H1 (cell line): ENCODE measurements around the gene EXT2. TPM values are rescaled to one million over a fixed set of nuclear protein-coding genes. Genes with fewer than 3 reads are reported as not detected.

ENCODE experiments used
- CTCF ChIA-PET: fragments of 300-600 bp; sonication (Branson Sonifier 250); formaldehyde crosslinking; loops from one replicate; lab custom pipeline; 2021; ENCODE audit not compliant: partially characterized antibody; lab: Charles Lee
- POLR2A ChIA-PET: fragments of 300-600 bp; sonication (Branson Sonifier 250); formaldehyde crosslinking; loops from one replicate; lab custom pipeline; 2021; ENCODE audit warnings: inconsistent platforms; ENCODE audit not compliant: partially characterized antibody; lab: Charles Lee
- DNase-seq, 2 experiments: peaks; one replicate each; pipeline versions ENCODE4 v3.0.0 to v3.0.0-alpha.2; 2010 to 2022; ENCODE audit warnings: low spot score in 2 of 2, low read depth in 1 of 2, mixed read lengths in 1 of 2
- FAIRE-seq: peaks from 2 replicates; lab custom pipeline; 2011; peaks lifted over from hg19 to GRCh38; lab: Jason Lieb, UNC
- H2AFZ ChIP-seq: 2 replicates; pipeline ENCODE4 v1.8.1; 2012; ENCODE audit warnings: low read length, inconsistent platforms
- H2AK5ac ChIP-seq: 2 replicates; pipeline ENCODE4 v1.6.1; 2013; ENCODE audit warnings: low read depth, low read length
- H2BK120ac ChIP-seq: replicated peaks from 2 replicates; pipeline ENCODE3; 2013; ENCODE audit warnings: low read depth, low read length, inconsistent platforms
- H2BK12ac ChIP-seq: 2 replicates; pipeline ENCODE4 v1.6.1; 2013; ENCODE audit warnings: low read depth, low read length
- H2BK15ac ChIP-seq: 2 replicates; pipeline ENCODE4 v1.6.1; 2013; ENCODE audit warnings: low read length
- H2BK20ac ChIP-seq: 2 replicates; pipeline ENCODE4 v1.6.1; 2013; ENCODE audit warnings: low read length
- H2BK5ac ChIP-seq: 2 replicates; pipeline ENCODE4 v1.6.1; 2013; ENCODE audit warnings: low read depth, low read length
- H3K14ac ChIP-seq: 2 replicates; pipeline ENCODE4 v1.6.1; 2013; ENCODE audit warnings: inconsistent platforms; ENCODE audit not compliant: insufficient read length
- H3K18ac ChIP-seq: 2 replicates; pipeline ENCODE4 v1.6.1; 2013; ENCODE audit warnings: low read length; ENCODE audit errors: extremely low read depth
- H3K23ac ChIP-seq: 2 replicates; pipeline ENCODE4 v1.6.1; 2013; ENCODE audit warnings: inconsistent platforms; ENCODE audit not compliant: insufficient read length
- H3K23me2 ChIP-seq: 2 replicates; pipeline ENCODE4 v1.6.1; 2013; ENCODE audit warnings: low read depth, low read length
- H3K27ac ChIP-seq: 2 replicates; pipeline ENCODE4 v1.6.1; 2011; ENCODE audit warnings: low read depth, low read length, inconsistent platforms
- H3K27me3 ChIP-seq, 4 experiments: replicated peaks in 1 of 4; 1 replicate in 1 of 4; 2 replicates in 3 of 4; pipeline versions ENCODE4 v1.6.1 to v1.8.1; 2011 to 2013; ENCODE audit warnings: low read length in 3 of 4, mild to moderate bottlenecking in 3 of 4, inconsistent platforms in 2 of 4, mixed read lengths in 2 of 4, moderate library complexity in 1 of 4; ENCODE audit not compliant: control insufficient read depth in 3 of 4, insufficient read depth in 3 of 4; ENCODE audit errors: extremely low read depth in 1 of 4
- H3K36me3 ChIP-seq, 4 experiments: 2 replicates each; pipeline versions ENCODE4 v1.6.1 to v1.8.1; 2011 to 2013; ENCODE audit warnings: mild to moderate bottlenecking in 4 of 4, low read length in 3 of 4, moderate library complexity in 2 of 4, control low read depth in 1 of 4, inconsistent platforms in 1 of 4; ENCODE audit not compliant: insufficient read depth in 4 of 4, control insufficient read depth in 2 of 4
- H3K4ac ChIP-seq: replicated peaks from 2 replicates; pipeline ENCODE3; 2013; ENCODE audit warnings: low read length, low read depth, mixed read lengths, inconsistent platforms; ENCODE audit not compliant: insufficient read length
- H3K4me1 ChIP-seq, 4 experiments: replicated peaks in 1 of 4; 1 replicate in 1 of 4; 2 replicates in 3 of 4; pipeline versions ENCODE4 v1.6.1 to v1.8.1; 2011 to 2013; ENCODE audit warnings: low read length in 3 of 4, inconsistent platforms in 2 of 4, mixed read lengths in 1 of 4; ENCODE audit not compliant: insufficient read depth in 4 of 4, control insufficient read depth in 3 of 4
- H3K4me2 ChIP-seq, 2 experiments: 2 replicates each; pipeline versions ENCODE4 v1.6.1 to v1.8.1; 2011 to 2013; ENCODE audit warnings: low read depth in 2 of 2, low read length in 2 of 2, control low read depth in 1 of 2, inconsistent platforms in 1 of 2, mild to moderate bottlenecking in 1 of 2; ENCODE audit not compliant: insufficient read depth in 1 of 2
- H3K4me3 ChIP-seq, 4 experiments: fragments of 200-600, 300-600 bp in 1 of 4; sonication (generic), shearing (Covaris generic), sonication (Bioruptor Twin) in 1 of 4; 2 replicates each; pipeline versions ENCODE4 v1.5.1 to v1.8.1; 2011 to 2016; ENCODE audit warnings: low read length in 4 of 4, low read depth in 3 of 4, control low read depth in 2 of 4, inconsistent platforms in 2 of 4, mild to moderate bottlenecking in 2 of 4, mixed read lengths in 1 of 4, moderate library complexity in 1 of 4; ENCODE audit not compliant: insufficient read depth in 2 of 4; ENCODE audit errors: extremely low read depth in 1 of 4
- H3K56ac ChIP-seq: replicated peaks from 2 replicates; pipeline ENCODE3; 2013; ENCODE audit warnings: low read depth, mild to moderate bottlenecking, mixed read lengths, low read length, inconsistent platforms; ENCODE audit not compliant: insufficient read length
- H3K79me1 ChIP-seq: 2 replicates; pipeline ENCODE4 v1.6.1; 2013; ENCODE audit warnings: low read depth, low read length, control low read depth
- H3K79me2 ChIP-seq, 2 experiments: 2 replicates each; pipeline versions ENCODE4 v1.6.1 to v1.8.1; 2012 to 2013; ENCODE audit warnings: low read length in 2 of 2, mild to moderate bottlenecking in 2 of 2, inconsistent platforms in 1 of 2; ENCODE audit not compliant: insufficient read depth in 2 of 2, control insufficient read depth in 1 of 2
- H3K9ac ChIP-seq, 4 experiments: replicated peaks in 1 of 4; 1 replicate in 1 of 4; 2 replicates in 3 of 4; pipeline versions ENCODE4 v1.6.1 to v1.8.1; 2011 to 2013; ENCODE audit warnings: low read depth in 3 of 4, low read length in 3 of 4, control low read depth in 2 of 4, mild to moderate bottlenecking in 2 of 4, moderate library complexity in 2 of 4, inconsistent platforms in 1 of 4; ENCODE audit errors: extremely low read depth in 1 of 4
- H3K9me3 ChIP-seq, 2 experiments: 2 replicates each; pipeline versions ENCODE4 v1.6.1 to v1.8.1; 2012 to 2013; ENCODE audit warnings: mild to moderate bottlenecking in 2 of 2, moderate library complexity in 2 of 2, control low read depth in 1 of 2, inconsistent platforms in 1 of 2, low read depth in 1 of 2, low read length in 1 of 2, mixed read lengths in 1 of 2; ENCODE audit not compliant: insufficient read depth in 2 of 2
- H4K20me1 ChIP-seq, 2 experiments: replicated peaks in 1 of 2; 2 replicates each; pipeline versions ENCODE3 to v1.8.1; 2011 to 2013; ENCODE audit warnings: inconsistent platforms in 2 of 2, low read length in 2 of 2, mild to moderate bottlenecking in 1 of 2; ENCODE audit not compliant: insufficient read depth in 2 of 2, control insufficient read depth in 1 of 2
- H4K5ac ChIP-seq: 2 replicates; pipeline ENCODE4 v1.6.1; 2013; ENCODE audit warnings: low read length, low read depth, mixed read lengths, inconsistent platforms; ENCODE audit not compliant: insufficient read length
- H4K8ac ChIP-seq: 2 replicates; pipeline ENCODE4 v1.8.0; 2013; ENCODE audit warnings: mild to moderate bottlenecking, moderate library complexity, low read length, inconsistent platforms; ENCODE audit not compliant: insufficient read depth; ENCODE audit errors: extremely low read depth
- H4K91ac ChIP-seq: replicated peaks from 2 replicates; pipeline ENCODE3; 2013; ENCODE audit warnings: low read length, mixed read lengths, inconsistent platforms; ENCODE audit not compliant: insufficient read length
- BACH1 ChIP-seq: IDR thresholded peaks from 2 replicates; pipeline ENCODE4 v1.6.1; 2012; ENCODE audit warnings: low read length, improper control_type of control experiment
- GABPA ChIP-seq: IDR thresholded peaks from 2 replicates; pipeline ENCODE4 v1.6.1; 2011; ENCODE audit warnings: mild to moderate bottlenecking, low read length, moderate library complexity, borderline replicate concordance; ENCODE audit not compliant: insufficient read depth
- POLR2AphosphoS5 ChIP-seq: IDR thresholded peaks from 2 replicates; pipeline ENCODE4 v1.6.1; 2011; ENCODE audit warnings: low read depth, low read length
- POU5F1 ChIP-seq: IDR thresholded peaks from 2 replicates; pipeline ENCODE4 v1.6.1; 2011; ENCODE audit warnings: low read depth, mild to moderate bottlenecking, low read length, moderate library complexity
- SIRT6 ChIP-seq: IDR thresholded peaks from one replicate; pipeline ENCODE4 v1.7.1; 2012; ENCODE audit warnings: low read length, inconsistent platforms
- WGBS, 2 experiments: shearing (Covaris generic) in 1 of 2; methylation state at CpG; one replicate each; pipeline versions ENCODE4 v1.1.6 to v1.1.7; 2013 to 2015; ENCODE audit warnings: low lambda C conversion rate in 2 of 2, mixed read lengths in 2 of 2, inconsistent platforms in 1 of 2, low coverage in 1 of 2, missing lambda C conversion rate in 1 of 2; ENCODE audit not compliant: insufficient replicate concordance in 2 of 2, insufficient coverage in 1 of 2, insufficient read length in 1 of 2; ENCODE audit errors: extremely low coverage in 1 of 2, missing lambda C conversion rate in 1 of 2; 5-methylcytosine and 5-hydroxymethylcytosine counted together
- polyA plus RNA-seq, 7 experiments: library from polyadenylated mRNA; depleted of rRNA in 3 of 7; stranded (reverse) in 5 of 7; unstranded in 2 of 7; fragments of >200 nt in 5 of 7; fragments of 200-250 nt in 2 of 7; gene quantifications; 1 replicate in 5 of 7; 2 replicates in 1 of 7; 4 replicates in 1 of 7; pipeline versions ENCODE4 v1.2.1 to v1.2.3, GENCODE V29; 2011 to 2013; ENCODE audit warnings: missing spikeins in 2 of 7, mixed read lengths in 2 of 7
- total RNA-seq: library from RNA; stranded (reverse); fragmentation: NEBNext Ultra II Directional; extraction: Animal tissue kit (Norgen Biotek cat#: 25700); gene quantifications from 2 replicates; pipeline ENCODE4 v1.2.1, GENCODE V29; 2021

The EXT2 gene
- total and polyA plus RNA-seq, 2 of the 8 experiments (the other 6 are each of a cell fraction or from before 2014, with no cell fraction given): 29.8 to 42.8 TPM

DNA sequence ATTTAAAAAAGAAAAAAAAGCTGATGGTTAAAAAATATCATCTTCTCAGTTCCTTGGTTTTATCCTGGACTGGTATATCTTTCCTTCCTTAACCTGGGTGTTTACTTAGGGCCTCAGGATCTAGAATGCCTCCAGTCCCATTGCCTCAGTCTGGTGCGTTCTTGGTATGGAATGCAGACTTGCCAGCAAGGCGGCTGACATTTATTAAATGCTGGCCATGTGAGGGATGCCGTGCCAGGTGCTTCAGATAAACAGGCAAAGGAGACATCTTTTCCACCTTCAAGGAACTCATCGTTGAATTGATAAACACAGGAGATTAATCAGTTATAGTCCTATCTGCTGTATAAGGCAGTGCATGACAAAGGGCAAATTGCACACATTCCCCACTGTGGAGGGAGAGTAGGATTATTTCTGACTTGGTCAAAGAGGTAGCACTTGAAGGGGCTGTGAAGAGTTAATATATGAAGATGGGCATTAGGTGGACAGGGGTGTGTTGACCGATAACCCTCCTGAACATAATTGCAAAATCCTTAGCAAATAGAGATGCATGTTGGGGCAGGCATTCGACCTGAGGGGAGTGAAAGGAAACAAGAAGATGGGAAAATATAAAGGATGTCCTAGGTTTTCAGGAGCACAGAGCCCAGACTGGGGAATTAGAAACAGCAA, 160.1 kb downstream of the EXT2 start:
- H2BK5ac ChIP-seq: no peak overlapping the region
- FAIRE-seq: no peak
- H4K5ac ChIP-seq: no peak overlapping the region
- H3K27ac ChIP-seq: no peak overlapping the region
- H3K79me2 ChIP-seq: no peaks in the 10 kb centered on the region
- H3K4me3 ChIP-seq: no peak overlapping the region
- H2BK15ac ChIP-seq: no peak overlapping the region
- H3K4me1 ChIP-seq: no peaks in the 10 kb centered on the region
- H3K23me2 ChIP-seq: no peaks in the 10 kb centered on the region; the same call in 1 of the 2 replicates
- 91% methylated on average over 6 of the region's 6 CpGs; no CpG with 5 or more reads in 1 of the 2 experiments for WGBS, 2 experiments
- no peak overlapping the region for H2BK20ac ChIP-seq
- H2AK5ac ChIP-seq: no peak overlapping the region
- peak in 1 of 2 experiments; percentile 22 for DNase-seq
- CTCF ChIA-PET: interaction anchor here (0.6 kb wide), 1 partner anchor 23 kb away, joined by 4 read pairs; no protein-coding TSS in a partner anchor
- no peak overlapping the region for H3K4ac ChIP-seq
- H4K20me1 ChIP-seq: no peaks in the 10 kb centered on the region
- TF ChIP-seq SIRT6 (no peak), POU5F1 (no peak), POLR2AphosphoS5 (no peak), BACH1 (no peak), GABPA (no peak)
- H3K79me1 ChIP-seq: no peaks in the 10 kb centered on the region
- no peak overlapping the region for H3K56ac ChIP-seq
- H3K36me3 ChIP-seq: no peaks in the 10 kb centered on the region
- no peak overlapping the region for H2BK12ac ChIP-seq
- H3K9me3 ChIP-seq: peaks cover 4 to 14% of the 10 kb centered on the region in 2 experiments; a peak in 3 of 4 replicates
- no peak overlapping the region for H3K4me2 ChIP-seq
- no peak overlapping the region for H2BK120ac ChIP-seq
- H3K27me3 ChIP-seq: no peaks in the 10 kb centered on the region
- no peak overlapping the region for H4K91ac ChIP-seq
- no peak overlapping the region for H3K23ac ChIP-seq
- no peak overlapping the region for H3K18ac ChIP-seq
- H3K9ac ChIP-seq: no peak overlapping the region
- no peak overlapping the region for H4K8ac ChIP-seq
- no peak overlapping the region for H3K14ac ChIP-seq
- POLR2A ChIA-PET: no interaction called here
- H2AFZ ChIP-seq: no peak overlapping the region
